GM19351 (cell line): ENCODE results near the gene MMP11.

Source experiments
- ATAC-seq: cut with Tn5 transposase; IDR thresholded peaks from one replicate; pipeline ENCODE4 v1.9.1; 2021; ENCODE audit warnings: mild to moderate bottlenecking, moderate library complexity; ENCODE audit not compliant: unreplicated experiment

Gene MMP11

GRCh38 chr22:23800297-23801237 lies 27.9 kb downstream of the MMP11 start:
- no peak for ATAC-seq

DNA sequence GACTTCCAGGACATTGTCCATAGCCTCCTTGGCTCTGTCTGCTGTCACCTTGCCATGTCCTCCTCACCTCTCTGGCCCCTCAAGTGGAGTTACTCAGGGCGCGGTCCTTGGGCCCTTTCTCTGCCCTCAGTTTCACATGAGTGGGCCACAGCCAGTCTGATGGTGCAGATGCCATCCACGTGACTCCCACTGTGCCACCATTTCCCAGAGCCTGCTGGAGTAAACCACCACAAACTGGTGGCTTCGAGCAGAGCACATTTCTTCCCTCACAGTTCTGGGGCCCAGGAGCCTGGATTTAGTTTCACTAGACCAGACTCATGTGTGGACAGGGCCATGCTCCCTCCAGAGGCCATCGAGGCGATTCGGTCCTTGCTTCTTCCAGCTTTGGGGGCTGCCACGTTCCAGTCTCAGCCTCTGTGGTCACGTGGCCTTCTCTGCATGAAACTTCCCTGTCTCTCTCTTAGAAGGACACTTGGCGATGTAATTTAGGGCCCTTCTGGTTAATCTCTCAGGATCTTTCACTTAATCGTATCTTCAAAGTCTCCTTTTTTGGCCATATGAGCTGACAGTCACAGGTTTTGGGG lies 28.7 kb downstream of the MMP11 start:
- no peak for ATAC-seq

- ATAC-seq: no peak
Observed at GRCh38 chr22:23801886-23802377, 29.3 kb downstream of the MMP11 start.

DNA sequence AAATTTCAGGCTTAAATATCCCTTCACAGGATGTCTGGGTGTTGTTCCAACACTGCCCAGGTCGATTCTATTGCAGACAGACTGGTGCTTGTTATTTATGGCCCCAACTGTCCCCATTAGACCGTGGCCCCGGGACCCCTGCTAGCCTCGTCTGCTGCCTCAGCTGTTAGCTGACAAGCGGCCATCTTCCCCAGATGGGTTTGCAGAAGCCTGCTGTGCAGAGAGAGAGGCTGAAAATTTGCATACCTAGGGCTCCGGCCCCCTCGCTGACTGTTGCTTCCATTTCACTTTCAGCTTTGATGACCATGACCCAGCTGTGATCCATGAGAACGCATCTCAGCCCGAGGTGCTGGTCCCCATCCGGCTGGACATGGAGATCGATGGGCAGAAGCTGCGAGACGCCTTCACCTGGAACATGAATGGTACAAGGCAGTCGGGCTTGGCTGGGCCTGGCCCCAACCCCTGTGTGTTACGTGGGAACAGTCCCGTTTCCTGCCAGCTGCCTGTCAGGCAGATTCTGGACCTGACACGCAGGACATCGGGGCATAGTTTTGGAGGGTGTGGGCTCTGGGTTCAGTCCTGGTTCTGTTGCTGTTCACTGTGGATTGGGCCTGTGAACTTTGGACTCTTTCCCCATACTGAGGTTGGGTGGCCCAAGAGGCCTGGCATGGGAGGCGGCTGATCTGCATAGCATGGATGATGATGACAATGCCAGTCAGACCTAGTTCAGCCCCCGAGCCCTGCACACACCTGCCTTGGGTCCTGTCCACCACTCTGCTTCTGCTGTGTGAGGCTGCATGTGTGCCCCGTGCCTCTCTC lies 30.6 kb downstream of the MMP11 start:
- no peak for ATAC-seq

DNA sequence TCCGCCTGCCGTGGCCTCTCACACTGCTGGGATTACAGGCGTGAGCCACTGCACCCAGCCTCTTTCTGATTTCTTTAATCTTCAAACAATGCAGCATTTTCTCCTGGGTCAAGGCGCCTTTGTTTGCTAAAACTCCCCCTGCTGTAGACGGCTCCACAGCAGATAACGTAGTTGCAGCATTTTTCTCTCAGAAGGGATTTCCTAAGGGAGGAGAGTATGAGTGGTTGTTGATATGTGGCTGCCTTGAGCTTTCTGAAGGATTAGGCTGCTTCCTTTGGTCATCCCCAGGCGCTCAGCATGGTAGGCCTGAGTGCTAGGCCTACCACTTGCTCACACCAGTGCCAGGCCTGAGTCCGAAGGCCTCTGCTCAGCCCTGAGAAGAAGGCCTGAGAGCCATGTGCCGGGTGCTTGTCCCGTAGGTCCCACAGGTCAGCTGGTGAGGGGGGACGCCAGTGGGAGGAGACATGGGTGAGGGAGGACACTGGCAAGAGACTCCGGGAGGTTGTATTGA lies 32.2 kb downstream of the MMP11 start:
- no peak for ATAC-seq

DNA sequence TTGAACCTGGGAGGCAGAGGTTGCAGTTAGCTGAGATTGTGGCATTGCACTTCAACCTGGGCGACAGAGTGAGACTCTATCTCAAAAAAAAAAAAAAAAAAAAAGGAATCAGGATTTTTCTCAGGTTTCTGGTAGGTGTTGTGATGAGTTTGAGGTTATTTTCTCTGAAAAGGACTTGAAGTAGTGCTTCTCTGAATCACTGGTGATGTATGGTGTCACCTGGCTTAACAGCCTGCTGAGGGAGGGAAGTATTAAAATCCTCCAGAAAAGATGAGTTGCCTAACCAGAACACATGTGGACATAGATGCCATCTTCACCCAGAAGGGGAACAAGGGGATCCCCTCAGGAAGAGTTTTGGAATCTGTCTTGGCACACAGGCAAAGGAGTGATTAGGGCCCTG lies 34.2 kb downstream of the MMP11 start:
- ATAC-seq: no peak

DNA sequence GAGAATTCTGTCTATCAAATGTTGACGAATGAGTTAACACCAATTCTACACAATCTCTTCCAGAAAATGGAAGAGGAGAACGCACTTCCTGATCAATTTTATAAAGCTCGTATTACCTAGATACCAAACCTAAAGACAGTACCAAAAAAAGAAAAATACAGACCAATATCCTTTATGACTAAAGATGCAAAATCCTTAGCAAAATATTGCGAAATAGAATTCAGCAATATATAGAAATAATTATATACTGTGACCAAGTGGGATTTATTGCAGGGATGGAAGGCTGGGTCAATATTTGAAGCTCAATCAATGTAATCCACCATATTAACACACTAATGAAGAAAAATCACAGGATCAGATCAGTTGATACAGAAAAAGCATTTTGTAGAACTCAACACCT lies 39.7 kb downstream of the MMP11 start:
- no peak for ATAC-seq

DNA sequence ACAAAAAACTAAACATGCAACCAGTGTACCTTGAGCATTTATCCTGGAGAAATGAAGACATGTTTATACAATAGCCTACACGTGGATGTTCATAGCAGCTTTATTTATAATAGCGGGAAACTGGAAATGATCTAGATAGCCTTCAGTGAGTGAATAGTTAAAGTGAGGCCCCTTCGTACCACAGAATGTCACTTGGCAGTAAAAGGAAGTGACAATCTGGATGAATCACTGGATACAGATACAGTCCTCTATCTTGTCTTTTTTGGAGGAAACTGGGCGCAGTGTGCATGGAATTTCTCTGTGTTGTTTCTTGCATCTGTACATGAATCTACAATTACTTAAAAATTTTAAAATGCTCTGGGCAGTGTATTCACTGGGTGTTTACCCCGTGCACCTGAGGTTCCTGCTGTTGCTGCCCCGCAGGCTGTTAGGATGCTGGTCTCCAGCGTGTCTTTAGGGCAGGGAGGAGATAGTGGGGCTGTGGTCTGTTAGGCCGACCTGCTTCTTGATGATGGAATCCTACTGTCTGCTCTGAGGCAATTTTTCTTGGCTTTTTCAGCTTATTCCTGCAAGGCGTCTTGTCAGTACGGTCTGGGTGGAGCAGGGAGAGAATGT lies 43.0 kb downstream of the MMP11 start:
- no peak for ATAC-seq

GRCh38 chr22:23816156-23816976 lies 43.7 kb downstream of the MMP11 start:
- no peak for ATAC-seq

DNA sequence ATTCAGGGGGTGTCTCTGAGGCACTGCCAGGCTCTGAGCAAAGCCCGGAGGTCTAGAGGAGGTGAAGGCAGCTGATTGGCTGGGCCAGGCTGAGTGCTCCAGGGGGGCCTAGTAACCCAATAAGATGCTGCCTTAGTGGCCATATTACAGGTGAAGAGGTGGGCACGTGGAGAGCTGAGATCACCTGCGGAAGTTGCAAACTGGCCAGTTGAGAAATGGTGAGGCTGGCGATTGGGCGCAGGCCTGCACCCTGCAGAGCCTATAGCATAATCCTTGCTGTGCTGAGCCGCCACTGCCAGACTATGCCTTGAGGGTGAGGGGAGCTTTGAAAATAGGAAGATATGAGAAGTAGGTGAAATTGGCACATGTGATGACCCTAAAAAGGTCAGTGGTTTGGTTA lies 44.5 kb downstream of the MMP11 start:
- no peak for ATAC-seq

- no peak for ATAC-seq
Observed at GRCh38 chr22:23818541-23818940, 45.9 kb downstream of the MMP11 start.

DNA sequence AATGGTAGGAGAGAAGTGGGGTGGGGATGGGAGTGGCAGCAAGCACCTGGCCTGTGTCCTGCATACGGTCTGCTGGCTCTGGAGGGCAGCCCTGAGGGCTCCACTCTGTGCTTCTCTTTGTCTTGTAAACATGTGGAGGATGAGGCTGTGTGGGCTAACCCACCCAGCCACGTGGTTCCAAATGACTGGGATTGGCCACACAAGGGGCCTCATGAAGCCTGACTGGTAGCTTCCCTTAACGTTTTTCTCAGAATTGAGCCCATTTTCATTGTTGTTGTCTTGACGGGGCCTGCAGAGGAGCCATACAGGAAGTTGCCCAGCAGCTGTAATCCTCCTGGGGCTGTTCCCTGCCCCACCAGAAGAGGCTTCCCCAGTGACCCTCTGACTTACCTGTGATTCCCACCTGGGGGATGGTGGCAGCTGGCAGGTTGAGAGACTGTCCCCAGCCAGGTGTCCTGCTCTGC lies 48.1 kb downstream of the MMP11 start:
- no peak for ATAC-seq

GRCh38 chr22:23822101-23822671 lies 49.5 kb downstream of the MMP11 start:
- ATAC-seq: no peak

DNA sequence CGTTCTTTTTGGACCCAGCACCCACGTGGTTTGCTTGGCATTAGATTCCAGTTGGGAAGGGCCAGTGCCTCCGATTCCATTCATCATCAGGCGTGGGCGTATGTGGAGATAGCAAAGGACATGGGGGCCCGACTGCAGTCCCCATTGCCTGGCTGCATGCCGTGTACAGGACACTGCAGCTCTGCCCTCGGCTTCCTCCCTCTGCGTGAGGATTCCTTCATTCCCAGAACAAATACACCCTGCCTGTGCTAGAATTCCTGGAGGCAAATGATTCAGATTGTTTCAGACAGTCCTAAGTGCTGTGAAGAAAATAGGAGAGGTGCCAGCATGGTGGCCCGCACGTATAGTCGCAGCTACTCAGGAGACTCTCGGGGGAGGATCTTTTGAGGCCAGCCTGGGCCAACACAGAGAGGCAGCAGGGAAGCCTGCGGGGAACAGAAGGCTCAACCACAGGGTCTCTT lies 50.7 kb downstream of the MMP11 start:
- no peak for ATAC-seq

GRCh38 chr22:23824476-23825245 lies 52.0 kb downstream of the MMP11 start:
- ATAC-seq: no peak

- no peak for ATAC-seq
Observed at GRCh38 chr22:23825246-23825905, 52.7 kb downstream of the MMP11 start.

- ATAC-seq: no peak
Observed at GRCh38 chr22:23826510-23827350, 54.1 kb downstream of the MMP11 start.
